Left ventricle myocardium superior (tissue), 1 donor: ENCODE measurements around the gene HSPA1B. TPM values are rescaled to one million over a fixed set of nuclear protein-coding genes. Genes with fewer than 3 reads are reported as not detected.

Source experiments
- ATAC-seq: fragments of 200-7000 bp; cut with Tn5 transposase; one replicate; pipeline ENCODE4 v1.9.1; 2020; ENCODE audit warnings: mild to moderate bottlenecking, moderate library complexity
- DNase-seq: peaks from one replicate; pipeline ENCODE4 v3.0.0-alpha.2; 2020
- intact Hi-C: fragments of 100-400 bp; cut with micrococcal nuclease; formaldehyde crosslinking; loops from one replicate; pipeline ENCODE4 v1.11.0; 2022
- total RNA-seq: library from RNA; stranded (reverse); fragmentation: NEBNext Ultra II Directional; extraction: Animal tissue kit (Norgen Biotek cat#: 25700); gene quantifications from one replicate; pipeline ENCODE4 v1.2.1, GENCODE V29; 2021
- donor health status: DM: no; HTN: yes; CAD: no; lungs with severe emphysema.

The HSPA1B gene
- total RNA-seq, 1 donor from 2014 or later = 233 TPM

DNA sequence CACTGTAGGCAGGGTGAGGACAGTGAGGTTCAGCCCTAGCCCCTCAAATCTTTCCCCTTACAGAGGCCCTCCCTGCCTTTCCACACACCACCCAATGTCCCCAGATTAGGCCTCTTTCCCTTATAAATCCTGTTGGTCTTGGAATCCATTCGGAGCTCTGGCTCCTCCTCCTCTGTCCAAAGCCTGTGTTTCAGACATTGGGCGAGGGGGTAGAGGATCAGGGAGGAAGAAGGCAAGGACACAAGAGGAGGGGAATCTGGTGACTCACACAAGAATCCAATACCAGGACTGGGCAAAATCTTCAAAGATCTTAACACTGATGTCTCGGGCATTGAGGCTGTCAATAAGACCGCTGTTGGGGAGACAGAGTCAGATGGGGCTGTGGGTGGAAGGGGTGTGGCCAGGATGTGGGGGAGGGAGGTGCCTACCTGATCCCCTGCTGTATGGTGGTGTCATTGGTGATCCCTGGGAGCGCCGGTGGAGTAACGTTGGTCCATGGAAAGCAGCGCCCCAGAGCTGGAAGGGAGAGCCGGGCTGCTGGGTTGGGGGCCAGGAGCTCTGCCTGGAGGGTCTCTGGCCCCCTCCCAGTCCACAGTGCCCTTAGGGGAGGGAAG lies 43.6 kb downstream of the HSPA1B start:
- intact Hi-C loops = no loop called here
- ATAC-seq = no peak
- no peak for DNase-seq

DNA sequence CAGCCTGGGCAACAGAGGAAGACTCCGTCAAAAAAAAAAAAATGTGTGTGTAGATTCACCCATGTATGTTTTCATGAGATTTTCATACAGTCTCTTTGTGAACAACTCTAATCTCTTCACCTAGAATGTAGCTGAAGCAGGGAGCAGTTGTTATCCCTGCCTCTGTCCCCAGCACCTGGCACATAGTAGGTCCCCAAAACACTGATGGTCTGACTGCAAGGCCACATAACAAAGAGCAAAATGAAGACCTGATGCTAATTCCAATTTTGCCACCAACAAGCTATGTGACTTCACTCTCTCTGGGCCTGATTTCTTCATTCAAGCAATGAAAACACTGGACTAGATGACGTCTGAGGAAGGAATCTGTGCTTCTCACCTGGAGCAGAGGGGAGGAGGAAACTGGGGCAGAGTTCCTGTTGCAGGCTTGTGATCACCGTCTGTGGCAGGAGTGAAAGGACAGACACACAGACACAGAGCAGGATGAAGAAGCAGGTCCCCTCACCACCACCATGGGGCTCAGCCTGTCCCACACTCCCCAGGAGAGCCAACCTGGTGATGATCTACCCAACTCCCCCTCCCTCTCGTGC lies 46.6 kb downstream of the HSPA1B start:
- intact Hi-C loops = no loop called here
- no peak for DNase-seq
- no peak for ATAC-seq

DNA sequence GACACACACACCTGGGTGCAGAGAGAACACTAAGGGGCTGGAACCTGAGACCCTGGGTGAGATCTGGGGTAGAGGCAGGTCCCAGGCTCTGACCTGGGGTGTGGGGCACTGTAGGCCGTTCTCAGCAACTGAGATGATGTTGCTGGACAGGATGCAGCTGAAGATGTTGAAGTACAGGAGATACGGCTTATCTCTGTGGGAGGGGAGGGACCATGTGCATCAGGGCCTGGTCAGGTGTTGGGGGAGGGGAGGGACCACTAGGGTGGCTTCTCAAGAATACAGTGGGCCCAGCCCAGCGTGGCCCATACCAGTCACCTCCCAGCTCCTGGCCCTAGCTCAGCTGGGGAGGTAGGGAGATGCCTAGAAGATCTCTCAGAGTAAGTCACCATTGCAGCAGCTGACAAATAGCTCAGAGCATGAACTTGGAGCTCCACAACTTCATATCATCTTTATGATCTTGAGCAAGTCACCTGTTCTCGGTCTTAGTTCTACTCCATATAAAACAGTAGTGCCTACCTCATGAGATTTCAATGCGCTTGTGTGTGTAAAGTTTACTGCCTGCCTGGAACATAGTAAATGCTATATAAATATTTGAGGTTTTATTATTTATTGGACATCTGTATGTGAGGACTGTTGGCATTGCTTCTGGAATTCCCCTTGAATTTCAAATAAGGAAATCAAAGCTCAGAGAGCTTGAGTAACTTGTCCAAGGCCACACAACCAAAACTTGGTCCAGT lies 47.5 kb downstream of the HSPA1B start:
- ATAC-seq (no peak), DNase-seq (no peak)
- intact Hi-C loops = no loop called here

DNA sequence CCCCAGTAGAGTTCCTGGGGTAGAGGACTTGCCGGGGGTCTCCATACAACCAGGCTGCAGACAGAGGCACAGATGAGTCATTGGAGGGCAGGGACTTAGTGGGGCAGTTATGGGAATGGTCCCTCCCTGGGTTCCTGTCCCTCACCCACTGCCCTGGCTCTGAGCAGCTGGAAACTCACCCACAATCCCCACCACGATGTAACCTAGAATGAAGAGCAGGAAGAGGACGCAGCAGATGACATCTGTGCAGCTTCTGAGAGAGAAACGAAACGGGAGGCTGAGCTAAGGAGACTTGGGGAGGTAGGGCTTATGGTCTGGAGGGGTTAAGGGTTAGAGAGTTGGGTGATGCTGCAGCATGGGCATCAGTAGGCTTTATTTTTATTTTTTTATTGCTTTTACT lies 48.3 kb downstream of the HSPA1B start:
- intact Hi-C loops = no loop called here
- no peak for ATAC-seq

DNA sequence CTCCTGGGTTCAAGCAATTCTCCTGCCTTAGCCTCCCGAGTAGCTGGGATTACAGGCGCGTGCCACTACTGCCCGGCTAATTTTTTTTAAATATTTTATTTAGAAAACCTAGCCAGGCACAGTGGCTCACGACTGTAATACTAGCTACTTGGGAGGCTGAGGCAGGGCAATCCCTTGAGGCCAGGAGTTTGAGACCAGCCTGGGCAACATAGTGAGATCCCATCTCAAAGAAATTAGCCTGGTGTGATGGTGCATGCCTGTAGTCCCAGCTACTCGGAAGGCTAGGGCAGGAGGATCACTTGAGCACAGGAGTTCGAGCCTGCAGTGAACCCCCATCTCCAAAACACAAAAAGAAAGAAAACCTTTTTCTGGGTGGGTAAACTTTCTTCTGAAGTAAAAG lies 48.8 kb downstream of the HSPA1B start:
- intact Hi-C loops = no loop called here
- DNase-seq = no peak

More for the DNA sequence above, 48.3 kb downstream of the HSPA1B start:
- DNase-seq = no peak

DNA sequence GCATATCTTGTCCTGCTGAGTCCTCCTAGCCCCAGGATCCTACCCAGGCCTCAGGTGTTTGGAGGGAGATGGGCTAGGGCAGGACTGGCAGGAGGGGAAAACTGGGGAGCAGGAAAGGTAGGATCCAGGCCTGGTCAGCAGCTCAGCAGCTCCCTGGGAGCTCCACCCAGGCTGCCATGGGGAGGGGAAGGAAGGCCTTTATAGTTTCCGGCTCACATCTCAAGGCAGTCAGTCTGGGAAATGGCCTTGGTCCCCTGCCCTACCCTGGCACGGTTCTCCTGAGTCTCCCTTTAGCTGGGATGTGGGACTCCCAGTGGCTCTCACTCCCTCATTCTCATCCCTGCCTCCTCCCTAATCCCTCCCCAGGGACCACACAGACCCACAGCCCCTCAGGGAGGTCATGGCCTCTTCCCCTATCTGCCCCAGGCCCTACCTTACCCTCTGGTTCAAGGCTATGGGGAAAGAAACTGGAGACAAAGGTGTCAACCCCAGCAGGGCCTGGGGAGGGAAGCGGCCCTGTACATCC lies 49.6 kb downstream of the HSPA1B start:
- no peak for DNase-seq
- ATAC-seq = no peak
- intact Hi-C loops = no loop called here

More for the DNA sequence above, 48.8 kb downstream of the HSPA1B start:
- no peak for ATAC-seq

DNA sequence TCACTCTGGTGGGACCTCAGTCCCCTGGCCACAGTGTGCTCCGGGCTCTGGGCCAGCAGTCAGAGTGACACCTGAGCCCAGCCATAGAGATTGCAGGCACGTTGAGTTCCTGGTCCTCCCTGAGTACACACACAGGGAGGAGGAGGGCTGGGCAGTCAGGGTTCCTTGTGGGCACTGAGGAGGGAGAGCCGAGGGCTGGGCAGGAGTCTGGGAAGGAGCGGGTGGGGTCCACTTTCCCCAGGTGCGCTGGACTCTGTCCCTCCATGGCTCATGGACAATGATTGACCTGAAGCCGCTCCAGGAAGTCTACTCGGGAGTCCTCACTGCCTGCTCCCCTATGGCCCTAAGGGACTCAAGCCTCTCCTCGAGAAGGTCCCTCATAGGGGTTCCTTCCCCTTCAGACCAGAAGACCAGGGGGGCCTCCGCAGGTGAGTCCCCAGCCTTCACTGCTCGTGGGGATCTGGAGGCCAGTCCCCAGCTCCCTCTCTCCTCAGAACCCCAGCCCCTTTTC lies 50.2 kb downstream of the HSPA1B start:
- intact Hi-C loops = no loop called here
- no peak for DNase-seq
- no peak for ATAC-seq

DNA sequence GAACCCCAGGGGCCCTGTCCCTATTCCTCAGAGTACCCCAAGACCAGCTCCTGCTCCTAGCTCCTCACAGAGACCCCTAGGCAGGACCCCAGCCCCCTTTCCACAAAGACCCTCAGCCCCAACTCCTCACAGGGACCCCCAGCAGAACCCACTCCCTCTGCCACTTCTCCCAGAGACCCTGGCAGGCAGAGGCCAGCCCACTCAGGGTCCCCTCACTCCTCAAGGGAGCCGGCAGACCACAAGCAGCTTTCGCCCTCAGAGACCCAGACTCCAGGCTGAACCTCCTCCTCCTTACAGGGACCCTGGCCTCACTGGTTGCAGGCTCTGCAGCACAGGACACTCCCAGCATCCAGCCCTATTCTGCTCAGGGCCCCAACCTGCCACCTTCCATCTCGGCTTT lies 50.7 kb downstream of the HSPA1B start:
- intact Hi-C loops = no loop called here
- ATAC-seq = no peak
- DNase-seq = no peak

DNA sequence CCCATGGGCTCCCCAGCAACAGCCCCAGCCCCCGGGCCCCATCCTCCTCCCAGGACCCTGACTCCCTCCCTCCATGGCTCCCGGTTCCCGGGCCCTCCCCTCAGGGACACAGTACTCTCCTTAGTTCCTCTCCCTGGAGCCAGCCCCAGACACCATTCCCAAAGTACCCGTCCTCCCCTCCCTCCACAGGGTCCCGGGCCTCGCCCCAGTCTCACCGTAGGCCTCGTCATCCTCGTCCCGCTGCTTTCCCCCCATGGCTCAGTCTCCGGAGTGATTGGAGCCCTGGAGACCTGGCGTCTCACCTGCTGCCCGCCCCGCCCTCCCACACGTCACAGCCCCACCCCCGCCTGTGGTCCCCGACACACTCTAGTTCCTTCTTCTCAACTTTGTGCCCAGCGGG lies 51.2 kb downstream of the HSPA1B start, which contains the start of gene SLC44A4:
SLC44A4 (minus strand) TSS at position 272 of the 400 bp plus-strand sequence; CDS start at position 255, 17 bp downstream.
- ATAC-seq = no peak
- DNase-seq = no peak
- intact Hi-C loops = no loop called here

DNA sequence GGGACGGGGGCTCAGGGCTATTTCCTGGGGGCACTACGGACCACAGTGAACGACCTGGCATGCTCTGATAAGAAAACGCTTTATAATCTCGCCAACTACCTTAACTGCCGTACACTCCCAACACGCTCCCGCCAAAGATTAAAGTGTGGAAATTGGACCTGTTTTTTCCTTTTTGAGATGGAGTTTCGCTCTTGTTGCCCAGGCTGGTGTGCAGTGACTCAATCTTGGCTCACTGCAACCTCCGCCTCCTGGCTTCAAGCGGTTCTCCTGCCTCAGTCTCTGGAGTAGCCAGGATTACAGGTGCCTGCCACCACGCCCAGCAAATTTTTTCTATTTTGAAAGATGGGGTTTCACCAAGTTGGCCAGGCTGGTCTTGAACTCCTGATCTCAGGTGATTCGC lies 51.6 kb downstream of the HSPA1B start:
- intact Hi-C loops = no loop called here
- no peak for ATAC-seq
- DNase-seq = no peak

Other genes with a start within 250 kb of the HSPA1B start
- gene LTB, start 245.3 kb upstream of the HSPA1B start, total RNA-seq = 0.40 TPM
- gene LST1, start 241.5 kb upstream of the HSPA1B start, total RNA-seq = 6.9 TPM
- gene NCR3, start 234.7 kb upstream of the HSPA1B start, total RNA-seq = not detected
- gene AIF1, start 212.5 kb upstream of the HSPA1B start, total RNA-seq = 15.5 TPM
- gene PRRC2A, start 207.0 kb upstream of the HSPA1B start, total RNA-seq = 76.9 TPM
- gene BAG6, start 175.1 kb upstream of the HSPA1B start, total RNA-seq = 283 TPM
- gene APOM, start 171.8 kb upstream of the HSPA1B start, total RNA-seq = 2.4 TPM
- 18.6 TPM for gene C6orf47, start 167.0 kb upstream of the HSPA1B start, total RNA-seq
- 19.2 TPM for gene GPANK1, start 162.7 kb upstream of the HSPA1B start, total RNA-seq
- gene CSNK2B, start 161.7 kb upstream of the HSPA1B start, total RNA-seq = 111 TPM
- 3.9 TPM for gene LY6G5B, start 157.8 kb upstream of the HSPA1B start, total RNA-seq
- 1.8 TPM for gene LY6G5C, start 146.7 kb upstream of the HSPA1B start, total RNA-seq
- gene ABHD16A, start 124.4 kb upstream of the HSPA1B start, total RNA-seq = 29.0 TPM
- not detected for gene LY6G6F, start 120.9 kb upstream of the HSPA1B start, total RNA-seq
- gene LY6G6D, start 112.4 kb upstream of the HSPA1B start, total RNA-seq = not detected
- gene LY6G6C, start 106.0 kb upstream of the HSPA1B start, total RNA-seq = not detected
- gene MPIG6B, start 104.4 kb upstream of the HSPA1B start, total RNA-seq = 0.52 TPM
- 27.6 TPM for gene DDAH2, start 98.4 kb upstream of the HSPA1B start, total RNA-seq
- gene CLIC1, start 91.2 kb upstream of the HSPA1B start, total RNA-seq = 77.4 TPM
- 1.3 TPM for gene MSH5, start 87.7 kb upstream of the HSPA1B start, total RNA-seq
- gene SAPCD1, start 65.1 kb upstream of the HSPA1B start, total RNA-seq = 0.47 TPM
- gene VWA7, start 50.4 kb upstream of the HSPA1B start, total RNA-seq = 12.8 TPM
- gene VARS1, start 32.0 kb upstream of the HSPA1B start, total RNA-seq = 22.5 TPM
- 20.1 TPM for gene LSM2, start 20.8 kb upstream of the HSPA1B start, total RNA-seq
- 2.0 TPM for gene HSPA1L, start 12.5 kb upstream of the HSPA1B start, total RNA-seq
- 341 TPM for gene HSPA1A, start 12.2 kb upstream of the HSPA1B start, total RNA-seq
- 24.9 TPM for gene NEU1, start 35.1 kb downstream of the HSPA1B start, total RNA-seq
- not detected for gene SLC44A4, start 51.3 kb downstream of the HSPA1B start, total RNA-seq
- gene EHMT2, start 70.0 kb downstream of the HSPA1B start, total RNA-seq = 17.1 TPM
- 3.3 TPM for gene ZBTB12, start 74.3 kb downstream of the HSPA1B start, total RNA-seq
- gene C2, start 100.0 kb downstream of the HSPA1B start, total RNA-seq = 5.8 TPM
- gene CFB, start 118.4 kb downstream of the HSPA1B start, total RNA-seq = 39.6 TPM
- gene NELFE, start 131.2 kb downstream of the HSPA1B start, total RNA-seq = 42.0 TPM
- 31.5 TPM for gene SKIC2, start 131.4 kb downstream of the HSPA1B start, total RNA-seq
- gene DXO, start 144.4 kb downstream of the HSPA1B start, total RNA-seq = 11.5 TPM
- gene C4A, start 154.3 kb downstream of the HSPA1B start, total RNA-seq = 96.3 TPM
- 84.0 TPM for gene C4B, start 187.1 kb downstream of the HSPA1B start, total RNA-seq
- gene CYP21A2, start 210.7 kb downstream of the HSPA1B start, total RNA-seq = 0.52 TPM